GM12891 (cell line): Measurements from ENCODE around the gene SPRN.

Experiments
- POLR2A ChIP-seq: IDR thresholded peaks from 2 replicates; pipeline ENCODE4 v1.6.1; 2011; ENCODE audit warnings: low read depth, low read length, control low read depth
- POLR2AphosphoS5 ChIP-seq: IDR thresholded peaks from 2 replicates; pipeline ENCODE4 v1.6.1; 2011; ENCODE audit warnings: low read depth, low read length, control low read depth
- POU2F2 ChIP-seq: IDR thresholded peaks from 2 replicates; pipeline ENCODE4 v1.6.1; 2011; ENCODE audit warnings: low read depth, mild to moderate bottlenecking, control low read depth, low read length, moderate library complexity
- TAF1 ChIP-seq: IDR thresholded peaks from 2 replicates; pipeline ENCODE4 v1.6.1; 2011; ENCODE audit warnings: low read depth, low read length, control low read depth

- TF ChIP-seq POLR2A = no peak
- TF ChIP-seq TAF1 = no peak
- no peak for TF ChIP-seq POLR2AphosphoS5
- TF ChIP-seq POU2F2 = no peak
Observed at GRCh38 chr10:133448120-133448519, 23.7 kb upstream of the SPRN start.
